OCI-LY3 (cell line): Measurements from ENCODE around the gene EPN1.

Source experiments
- CTCF ChIP-seq: fragments of 200-600, 300-600 bp; sonication (generic); IDR thresholded peaks from 2 replicates; pipeline ENCODE4 v1.5.1; 2014; ENCODE audit warnings: antibody characterized with exemption, low read length, low read depth
- EZH2phosphoT487 ChIP-seq: fragments of 200-600 bp; shearing (Covaris generic); IDR thresholded peaks from 2 replicates; pipeline ENCODE4 v1.6.1; 2018; ENCODE audit warnings: antibody characterized with exemption, mixed run types, low read depth

GRCh38 chr19:55716531-55716930 lies 41.5 kb downstream of the EPN1 start:
- TF ChIP-seq CTCF (no peak), EZH2phosphoT487 (no peak)
